ENCODE data around the gene SH3TC1. TPM values are rescaled to one million over a fixed set of nuclear protein-coding genes. Genes with fewer than 3 reads are reported as not detected.
A peak's percentile ranks its signal among the peaks of the same experiment; 100 is the strongest.

SH3TC1 gene
- total and polyA plus RNA-seq, 4 experiments from 2014 or later = 7.9 to 41.3 (median 25.7) TPM

DNA sequence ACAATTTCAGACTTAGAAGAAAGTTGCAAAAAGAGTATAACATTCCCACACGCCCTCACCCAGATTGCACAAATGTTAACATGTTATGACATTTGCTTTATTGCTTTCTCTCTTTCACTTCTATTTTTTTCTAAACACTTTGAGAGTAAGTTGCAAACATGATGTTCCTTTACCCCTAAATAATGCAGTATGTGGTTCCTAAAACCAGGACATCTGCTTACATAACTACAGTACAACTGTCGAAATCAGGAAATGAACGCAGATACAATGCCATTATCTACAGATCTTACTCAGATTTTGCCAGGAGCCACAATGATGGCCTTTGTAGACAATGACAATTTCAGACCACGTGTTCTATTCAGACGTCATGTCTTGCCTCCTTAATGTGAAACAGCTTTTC lies 22.4 kb downstream of the SH3TC1 start:
- H3K27ac Mint-ChIP-seq = peak overlapping the region; percentile 80 to 97 (median 92)
- ChIA-PET POLR2A (ENCODE audit: partially characterized antibody) (interaction anchor here (0.6 to 1.5 kb wide), 4 partner anchors 16 to 186 kb away, joined by 3 to 4 read pairs (median 4); partner anchors contain the start of gene SH3TC1), CTCF (ENCODE audit: partially characterized antibody) (interaction anchor here (1.3 to 2.8 kb wide), 3 partner anchors 21 to 47 kb away, joined by 5 to 10 read pairs (median 7); no protein-coding TSS in a partner anchor)
- H3K4me3 Mint-ChIP-seq = peak overlapping the region in 7 of 8 donors; percentile 1 to 57 (median 20)
- H3K27me3 Mint-ChIP-seq = no peaks in the 10 kb centered on the region
- H3K9me3 Mint-ChIP-seq = no peaks in the 10 kb centered on the region
- H3K27ac ChIP-seq (ENCODE audit: low read depth, low read length) = peak overlapping the region; percentile 33
- no peaks in the 10 kb centered on the region for H3K9me3 ChIP-seq (ENCODE audit: control insufficient read depth in 1 of 2, low read length in 2 of 2)
- H3K4me1 Mint-ChIP-seq = peaks cover 29 to 52% (median 40%) of the 10 kb centered on the region in 4 donors
- H3K36me3 Mint-ChIP-seq = peaks cover 40 to 57% of the 10 kb centered on the region in 2 donors
- peaks cover 43% of the 10 kb centered on the region for H3K4me1 ChIP-seq (ENCODE audit: insufficient read depth, low read length)
- no peak overlapping the region for H3K4me3 ChIP-seq (ENCODE audit: low read length in 2 of 2)
- H3K36me3 ChIP-seq (ENCODE audit: insufficient read depth, low read length) = peaks cover 34% of the 10 kb centered on the region
- peak; percentile 71 to 80 (median 77) for DNase-seq
- no peaks in the 10 kb centered on the region for H3K27me3 ChIP-seq (ENCODE audit: insufficient read depth, low read length)
- intact Hi-C loops (cut with micrococcal nuclease) = no loop called here

DNA sequence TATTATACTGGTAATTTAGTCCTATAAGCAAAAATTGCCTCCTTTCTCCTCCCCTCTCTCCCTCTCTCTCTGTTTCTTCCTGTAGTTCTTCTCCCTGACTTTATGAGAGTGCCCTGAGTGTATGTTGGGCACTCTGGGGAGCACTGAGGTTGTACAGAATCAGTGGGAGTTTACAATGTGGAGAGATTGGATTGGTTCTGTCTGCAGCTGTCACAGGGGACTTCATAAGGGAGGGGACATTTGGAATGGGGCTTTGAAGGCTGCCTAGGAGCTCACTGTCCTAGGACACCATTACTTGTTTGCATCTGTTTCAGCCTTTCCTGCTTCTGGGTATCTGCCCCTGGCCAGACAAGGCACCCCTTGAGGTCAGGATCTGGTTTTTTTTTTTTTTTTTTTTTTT lies 22.9 kb downstream of the SH3TC1 start:
- Histone ChIP-seq H3K27ac (ENCODE audit: low read depth, low read length) (peak overlapping the region; percentile 33), H3K36me3 (ENCODE audit: insufficient read depth, low read length) (peaks cover 34% of the 10 kb centered on the region), H3K9me3 (ENCODE audit: control insufficient read depth in 1 of 2, low read length in 2 of 2) (no peaks in the 10 kb centered on the region), H3K27me3 (ENCODE audit: insufficient read depth, low read length) (no peaks in the 10 kb centered on the region), H3K4me1 (ENCODE audit: insufficient read depth, low read length) (peaks cover 48% of the 10 kb centered on the region), H3K4me3 (ENCODE audit: low read length in 2 of 2) (no peak overlapping the region)
- ChIA-PET CTCF (ENCODE audit: partially characterized antibody) (interaction anchor here (1.3 to 2.8 kb wide), 3 partner anchors 20 to 47 kb away, joined by 5 to 10 read pairs (median 7); no protein-coding TSS in a partner anchor), POLR2A (ENCODE audit: partially characterized antibody) (interaction anchor here (0.6 to 1.1 kb wide), 3 partner anchors 23 to 1624 kb away, joined by 3 to 4 read pairs (median 4); partner anchors contain the start of gene SH3TC1)
- H3K27ac Mint-ChIP-seq = peak overlapping the region; percentile 80 to 97 (median 92)
- H3K36me3 Mint-ChIP-seq = peaks cover 40 to 58% of the 10 kb centered on the region in 2 donors
- H3K9me3 Mint-ChIP-seq = no peaks in the 10 kb centered on the region
- peak overlapping the region in 2 of 8 donors; percentile 3 to 36 for H3K4me3 Mint-ChIP-seq
- H3K4me1 Mint-ChIP-seq = peaks cover 29 to 55% (median 43%) of the 10 kb centered on the region in 4 donors
- DNase-seq = no peak
- no peaks in the 10 kb centered on the region for H3K27me3 Mint-ChIP-seq
- intact Hi-C loops (cut with micrococcal nuclease) = no loop called here

DNA sequence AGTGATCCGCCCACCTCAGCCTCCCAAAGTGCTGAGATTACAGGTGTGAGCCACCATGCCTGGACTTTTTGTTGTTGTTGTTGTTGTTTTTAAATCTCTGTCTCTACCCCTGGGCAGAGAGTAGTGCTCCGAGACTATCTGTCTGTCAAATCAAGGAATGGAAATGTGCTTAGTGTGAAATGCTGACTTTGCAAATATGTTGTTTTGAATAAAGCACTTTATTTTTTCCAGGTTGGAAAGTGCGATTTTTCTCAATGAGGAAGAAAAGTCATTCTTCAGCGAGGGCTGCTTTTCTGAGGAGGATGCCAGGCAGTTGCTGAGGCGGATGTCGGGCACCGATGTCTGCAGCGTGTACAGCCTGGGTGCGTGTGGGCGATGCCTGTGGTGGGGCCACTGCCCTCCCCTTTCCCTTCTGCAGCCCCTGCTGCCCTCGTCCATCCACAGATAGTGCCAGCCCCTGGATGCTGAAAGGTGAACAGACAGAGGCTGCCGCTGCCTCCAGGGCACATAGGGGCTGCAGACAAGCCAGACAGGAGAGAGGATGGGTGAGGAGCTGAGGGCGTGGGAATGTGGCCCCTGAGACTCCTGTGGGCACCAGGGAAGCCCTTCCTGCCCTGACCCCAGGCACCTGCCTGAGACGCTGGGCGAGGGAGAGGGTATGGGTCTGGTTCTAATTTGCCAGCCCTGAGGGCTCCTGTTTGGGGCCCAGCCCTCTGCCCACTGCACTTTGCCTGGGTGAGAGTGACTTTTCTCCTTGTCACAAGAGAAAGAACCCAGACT lies 23.7 kb downstream of the SH3TC1 start:
- no peak overlapping the region for H3K4me3 ChIP-seq (ENCODE audit: low read length in 2 of 2)
- no peak for DNase-seq
- Mint-ChIP-seq H3K27ac (peak overlapping the region; percentile 12 to 88 (median 75)), H3K9me3 (no peaks in the 10 kb centered on the region), H3K4me1 (peaks cover 26 to 57% (median 43%) of the 10 kb centered on the region in 4 donors), H3K36me3 (peaks cover 40 to 51% of the 10 kb centered on the region in 2 donors), H3K27me3 (no peaks in the 10 kb centered on the region), H3K4me3 (no peak overlapping the region)
- H3K27ac ChIP-seq (ENCODE audit: low read depth, low read length) = peak overlapping the region; percentile 33
- H3K4me1 ChIP-seq (ENCODE audit: insufficient read depth, low read length) = peaks cover 51% of the 10 kb centered on the region
- ChIA-PET POLR2A (ENCODE audit: partially characterized antibody) (interaction anchor here (0.6 to 1.1 kb wide), 2 partner anchors 185 to 1625 kb away, joined by 3 to 4 read pairs; no protein-coding TSS in a partner anchor), CTCF (ENCODE audit: partially characterized antibody) (no interaction called here)
- peaks cover 34% of the 10 kb centered on the region for H3K36me3 ChIP-seq (ENCODE audit: insufficient read depth, low read length)
- H3K9me3 ChIP-seq (ENCODE audit: control insufficient read depth in 1 of 2, low read length in 2 of 2) = no peaks in the 10 kb centered on the region
- intact Hi-C loops (cut with micrococcal nuclease) = no loop called here
- H3K27me3 ChIP-seq (ENCODE audit: insufficient read depth, low read length) = no peaks in the 10 kb centered on the region

DNA sequence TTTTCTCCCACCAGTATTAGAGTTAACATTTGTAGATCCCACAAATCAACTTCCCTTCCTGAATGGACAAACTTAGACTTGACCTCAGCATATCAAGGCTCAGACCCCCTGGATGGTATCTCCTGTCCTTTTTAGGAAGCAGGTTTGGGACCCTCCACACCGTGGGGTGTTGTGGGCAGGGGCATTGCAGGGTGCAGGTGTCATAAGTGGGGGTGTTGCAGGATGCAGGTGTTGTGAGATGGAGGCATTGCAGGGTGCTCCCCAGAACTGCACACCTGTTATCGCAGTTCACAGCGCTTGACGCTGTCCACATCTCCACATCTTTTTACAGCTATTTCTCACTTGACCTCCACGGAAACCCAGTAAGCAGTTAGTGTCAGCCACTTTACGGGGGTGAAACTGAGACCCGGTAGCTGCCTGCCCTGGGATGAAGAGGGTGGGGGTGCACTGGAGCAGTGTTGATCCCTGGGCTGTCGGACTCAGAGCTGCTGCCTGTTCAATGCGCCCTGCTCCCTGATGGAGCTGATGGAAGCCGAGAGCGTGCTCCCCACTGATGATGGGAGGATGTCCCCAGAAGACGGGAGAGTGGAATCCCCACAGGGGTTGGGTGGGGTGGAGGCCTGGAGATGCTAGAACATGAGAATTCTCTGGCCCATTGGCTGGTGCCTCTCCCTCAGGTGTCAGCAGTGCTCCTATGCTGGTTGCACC lies 25.3 kb downstream of the SH3TC1 start:
- peaks cover 34% of the 10 kb centered on the region for H3K36me3 ChIP-seq (ENCODE audit: insufficient read depth, low read length)
- ChIA-PET POLR2A (ENCODE audit: partially characterized antibody) (no interaction called here), CTCF (ENCODE audit: partially characterized antibody) (interaction anchor here (1.1 kb wide), 1 partner anchor 48 kb away, joined by 3 read pairs; no protein-coding TSS in a partner anchor)
- H3K4me3 ChIP-seq (ENCODE audit: low read length in 2 of 2) = no peak overlapping the region
- H3K27ac ChIP-seq (ENCODE audit: low read depth, low read length) = no peak overlapping the region
- H3K4me3 Mint-ChIP-seq = peak overlapping the region in 3 of 8 donors; percentile 12 to 34 (median 21)
- H3K9me3 ChIP-seq (ENCODE audit: control insufficient read depth in 1 of 2, low read length in 2 of 2) = no peaks in the 10 kb centered on the region
- intact Hi-C loops (cut with micrococcal nuclease) = no loop called here
- peak overlapping the region in 5 of 7 donors; percentile 8 to 84 (median 23) for H3K27ac Mint-ChIP-seq
- H3K4me1 ChIP-seq (ENCODE audit: insufficient read depth, low read length) = peaks cover 63% of the 10 kb centered on the region
- H3K27me3 Mint-ChIP-seq = no peaks in the 10 kb centered on the region
- no peaks in the 10 kb centered on the region for H3K27me3 ChIP-seq (ENCODE audit: insufficient read depth, low read length)
- H3K36me3 Mint-ChIP-seq = peaks cover 35 to 53% of the 10 kb centered on the region in 2 donors
- no peaks in the 10 kb centered on the region for H3K9me3 Mint-ChIP-seq
- peaks cover 34 to 66% (median 52%) of the 10 kb centered on the region in 4 donors for H3K4me1 Mint-ChIP-seq
- DNase-seq = no peak

DNA sequence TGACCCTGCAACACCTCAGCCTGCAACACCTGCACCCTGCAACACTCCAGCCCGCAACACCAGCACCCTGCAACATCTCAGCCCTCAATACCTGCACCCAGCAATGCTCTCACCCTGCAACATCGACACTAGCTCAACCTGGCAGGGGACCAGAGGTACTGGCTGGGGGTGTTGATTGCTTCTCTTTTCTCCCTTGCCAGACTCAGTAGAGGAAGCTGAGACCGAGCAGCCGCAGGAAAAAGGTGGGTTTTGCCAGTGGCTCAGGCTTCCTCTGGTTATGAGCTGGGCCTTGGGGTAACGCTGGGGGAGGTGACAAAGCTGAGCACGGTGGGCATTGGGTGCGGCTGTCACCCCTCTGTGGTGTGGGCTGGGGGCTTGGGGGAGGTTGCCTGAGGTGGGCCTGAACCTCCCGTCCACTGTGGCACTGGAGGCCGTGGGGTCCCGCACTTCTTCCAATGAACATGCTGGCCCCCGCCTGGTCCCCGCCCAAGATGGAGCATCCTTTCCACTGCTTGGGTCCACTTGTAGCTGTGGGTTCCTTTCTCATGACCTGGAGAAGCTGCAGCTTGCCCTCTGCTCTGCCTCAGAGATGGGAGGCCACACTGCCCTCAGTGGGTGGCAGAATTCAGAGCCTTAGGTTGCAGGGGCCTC lies 26.0 kb downstream of the SH3TC1 start:
- no peak overlapping the region for H3K27ac ChIP-seq (ENCODE audit: low read depth, low read length)
- DNase-seq = no peak
- H3K4me1 ChIP-seq (ENCODE audit: insufficient read depth, low read length) = peaks cover 65% of the 10 kb centered on the region
- no peaks in the 10 kb centered on the region for H3K27me3 ChIP-seq (ENCODE audit: insufficient read depth, low read length)
- Mint-ChIP-seq H3K4me3 (peak overlapping the region in 3 of 8 donors; percentile 8 to 29 (median 12)), H3K36me3 (peaks cover 29 to 47% of the 10 kb centered on the region in 2 donors), H3K9me3 (no peaks in the 10 kb centered on the region), H3K27me3 (no peaks in the 10 kb centered on the region), H3K27ac (peak overlapping the region in 4 of 7 donors; percentile 17 to 84 (median 48)), H3K4me1 (peaks cover 36 to 62% (median 51%) of the 10 kb centered on the region in 4 donors)
- intact Hi-C loops (cut with micrococcal nuclease) = no loop called here
- no peak overlapping the region for H3K4me3 ChIP-seq (ENCODE audit: low read length in 2 of 2)
- peaks cover 27% of the 10 kb centered on the region for H3K36me3 ChIP-seq (ENCODE audit: insufficient read depth, low read length)
- ChIA-PET CTCF (ENCODE audit: partially characterized antibody) (interaction anchor here (0.9 to 1.1 kb wide), 2 partner anchors 48 kb away, joined by 3 read pairs; no protein-coding TSS in a partner anchor), POLR2A (ENCODE audit: partially characterized antibody) (no interaction called here)
- H3K9me3 ChIP-seq (ENCODE audit: control insufficient read depth in 1 of 2, low read length in 2 of 2) = no peaks in the 10 kb centered on the region

DNA sequence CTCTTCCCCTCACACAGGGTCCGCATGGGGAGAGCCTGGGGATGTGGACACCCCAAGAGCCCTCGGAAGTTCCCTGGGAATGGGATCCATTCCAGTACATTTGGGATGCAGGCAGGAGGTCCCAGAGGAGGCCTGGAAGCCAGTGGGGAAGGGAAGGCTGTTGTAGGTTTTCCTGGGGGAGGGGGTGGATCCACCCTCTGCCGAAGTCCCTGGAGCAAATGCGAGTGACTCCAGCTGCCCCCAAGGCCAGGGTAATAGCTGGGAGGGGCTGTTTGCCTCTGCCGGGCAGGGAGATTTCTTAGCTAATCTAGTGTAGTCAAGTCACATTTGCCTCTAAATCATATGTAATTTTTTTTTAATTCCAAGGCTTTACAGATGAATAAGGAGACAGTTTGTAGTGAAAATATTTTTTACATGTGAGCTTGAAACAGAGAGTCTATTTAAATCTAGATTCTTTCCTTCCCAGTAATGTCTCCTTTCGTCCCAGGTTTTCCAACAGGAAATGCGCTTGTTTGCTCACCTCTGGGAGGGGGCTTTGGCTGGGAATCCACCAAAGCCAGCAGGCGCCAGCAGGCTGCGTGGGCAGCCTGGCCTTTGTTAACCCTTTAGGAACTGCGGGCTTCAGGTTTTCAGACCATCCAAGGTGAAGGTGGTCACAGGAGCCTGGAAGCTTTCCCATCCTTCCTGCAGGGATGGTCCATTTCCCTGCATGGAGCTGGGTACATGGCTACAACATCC lies 26.8 kb downstream of the SH3TC1 start:
- Mint-ChIP-seq H3K4me1 (peaks cover 35 to 64% (median 49%) of the 10 kb centered on the region in 4 donors), H3K9me3 (no peaks in the 10 kb centered on the region), H3K36me3 (peaks cover 22 to 39% of the 10 kb centered on the region in 2 donors), H3K4me3 (no peak overlapping the region), H3K27me3 (no peaks in the 10 kb centered on the region), H3K27ac (peak overlapping the region in 1 of 7 donors; percentile 65)
- H3K27me3 ChIP-seq (ENCODE audit: insufficient read depth, low read length) = no peaks in the 10 kb centered on the region
- H3K36me3 ChIP-seq (ENCODE audit: insufficient read depth, low read length) = peaks cover 21% of the 10 kb centered on the region
- ChIA-PET POLR2A (ENCODE audit: partially characterized antibody) (interaction anchor here (4.5 kb wide), 1 partner anchor 27 kb away, joined by 31 read pairs; the partner anchor contains the start of gene SH3TC1), CTCF (ENCODE audit: partially characterized antibody) (interaction anchor here (0.9 to 1.9 kb wide), 2 partner anchors 16 to 49 kb away, joined by 3 to 9 read pairs; no protein-coding TSS in a partner anchor)
- intact Hi-C loops (cut with micrococcal nuclease) = no loop called here
- no peak overlapping the region for H3K4me3 ChIP-seq (ENCODE audit: low read length in 2 of 2)
- H3K27ac ChIP-seq (ENCODE audit: low read depth, low read length) = no peak overlapping the region
- H3K4me1 ChIP-seq (ENCODE audit: insufficient read depth, low read length) = peaks cover 61% of the 10 kb centered on the region
- H3K9me3 ChIP-seq (ENCODE audit: control insufficient read depth in 1 of 2, low read length in 2 of 2) = no peaks in the 10 kb centered on the region
- DNase-seq = no peak
